Heart right ventricle (tissue), 16 donors: Measurements from ENCODE around the gene ACADS. TPM values are rescaled to one million over a fixed set of nuclear protein-coding genes. Genes with fewer than 3 reads are reported as not detected.

ENCODE experiments used
- ATAC-seq, 8 donors: fragments of 200-7000 bp; cut with Tn5 transposase; one replicate each; pipeline ENCODE4 v1.9.1; 2020; ENCODE audit warnings: mild to moderate bottlenecking in 8 of 8, moderate library complexity in 8 of 8, moderate number of reproducible peaks in 1 of 8
- DNase-seq, 2 donors: peaks; one replicate each; pipeline ENCODE4 v3.0.0-alpha.2; 2020
- H3K27ac ChIP-seq, 10 donors: fragments of 200-600 bp; sonication (generic) in 2 of 10; one replicate each; pipeline versions ENCODE4 v1.5.0 to v1.8.0; 2020 to 2022; ENCODE audit warnings: mild to moderate bottlenecking in 3 of 10
- H3K27me3 ChIP-seq, 7 donors: fragments of 200-600 bp; one replicate each; pipeline ENCODE4 v1.8.0; 2021 to 2022; ENCODE audit warnings: mild to moderate bottlenecking in 2 of 7
- H3K36me3 ChIP-seq, 9 donors: fragments of 200-600 bp; sonication (generic) in 1 of 9; one replicate each; pipeline versions ENCODE4 v1.5.0 to v1.8.0; 2020 to 2022; ENCODE audit warnings: mild to moderate bottlenecking in 2 of 9
- H3K4me1 ChIP-seq, 9 donors: fragments of 200-600 bp; sonication (generic) in 1 of 9; one replicate each; pipeline versions ENCODE4 v1.5.0 to v1.8.0; 2020 to 2022; ENCODE audit warnings: mild to moderate bottlenecking in 4 of 9
- H3K4me3 ChIP-seq, 10 donors: fragments of 200-600 bp; sonication (generic) in 2 of 10; one replicate each; pipeline versions ENCODE4 v1.5.0 to v1.8.0; 2020 to 2022; ENCODE audit warnings: mild to moderate bottlenecking in 7 of 10, moderate library complexity in 2 of 10
- H3K9me3 ChIP-seq, 11 donors: fragments of 200-600 bp in 10 of 11; sonication (generic) in 2 of 11; one replicate each; pipeline versions ENCODE4 v1.5.0 to v1.8.0; 2013 to 2022; ENCODE audit warnings: mild to moderate bottlenecking in 2 of 11, control low read depth in 1 of 11, moderate library complexity in 1 of 11
- CTCF ChIP-seq, 9 donors: fragments of 200-600 bp; sonication (generic) in 2 of 9; IDR thresholded peaks; one replicate each; pipeline versions ENCODE4 v1.5.0 to v1.8.0; 2021 to 2022; ENCODE audit warnings: antibody characterized with exemption in 9 of 9, mild to moderate bottlenecking in 5 of 9, moderate library complexity in 1 of 9
- WGBS, 2 donors: extraction: QIAGEN DNeasy Blood & Tissue Kit; methylation state at CpG; one replicate each; pipeline ENCODE4 v1.1.7; 2013; ENCODE audit warnings: inconsistent platforms in 1 of 2; 5-methylcytosine and 5-hydroxymethylcytosine counted together
- intact Hi-C, 10 donors: fragments of 100-400 bp; cut with DNase I; formaldehyde crosslinking; loops; one replicate each; pipeline versions ENCODE4 v1.11.1 to v1.14.2; 2022
- polyA plus RNA-seq, 2 donors: library from polyadenylated mRNA; stranded (reverse); fragments of 200-250 nt; gene quantifications; one replicate each; pipeline ENCODE4 v1.2.3, GENCODE V29; 2013
- total RNA-seq, 10 donors: library from RNA; stranded (reverse); fragmentation: NEBNext Ultra II Directional in 3 of 10; extraction: Animal tissue kit (Norgen Biotek cat#: 25700) in 3 of 10; gene quantifications; one replicate each; pipeline versions ENCODE4 v1.2.1 to v1.2.4, GENCODE V29; 2021 to 2023
- donor health status: Arrhythmogenic right ventricular cardiomyopathy.
- donor health status: ischemic (EF 13 %, LVEDD 7.1; RV severe dilation, severe dysfunction).
- donor health status: healthy with polysubstance abuse.
- donor health status: DM: no; HTN: yes; CAD: no.
- donor health status: DM: no; HTN: no; CAD: no.
- donor health status: ischemic (EF 25% LVEDD 6.9; RV normal size, moderate dysfunction).
- donor health status: ischemic (EF 25% LVEDD 5.7; RV mildly dilated, moderate dysfunction).
- donor health status: healthy.
- donor health status: DM: yes; HTN: yes; CAD: no.
- donor health status: Ischemic cardiomyopathy.
- donor health status: ischemic (EF 35%, LVEDD 5.7; RV mildly dilated, moderate dysfunction).
- donor health status: nonischemic (EF 11% LVEDD 7.7; RV severe dilation, severe dysfunction).
- donor health status: DM: yes; HTN: yes; CAD: no.
- donor health status: PGD.
- donor health status: ischemic (EF 29% LVEDD 5.4; RV normal size, mild dysfunction).
- donor health status: nonischemic (EF 23%, LVEDD 6.1; RV moderate dilation, normal function).

The ACADS gene
- total and polyA plus RNA-seq, 12 donors, result 64.4 to 119 (median 77.3) TPM

GRCh38 chr12:120775862-120776552, 50.4 kb downstream of the ACADS start:
- Histone ChIP-seq H3K4me3 (no peak overlapping the region), H3K27ac (peak overlapping the region in 4 of 10 donors; percentile 3 to 38 (median 14)), H3K4me1 (peaks cover 4 to 37% (median 20%) of the 10 kb centered on the region in 9 donors), H3K36me3 (peaks cover 0 to 64% (median 0%) of the 10 kb centered on the region in 9 donors), H3K27me3 (no peaks in the 10 kb centered on the region), H3K9me3 (no peaks in the 10 kb centered on the region)
- TF ChIP-seq CTCF (IDR thresholded peaks at IDR 0.05), result no peak
- DNase-seq (no peak), ATAC-seq (peak in 1 of 8 donors; percentile 47)
- intact Hi-C loops, result loop anchor here in 2 of 10 donors (5.0 kb wide), 2 partner anchors 61 to 126 kb away; partner anchors contain the start of gene SPPL3 (in 1 of the 2)
- 84 to 87% methylated on average over 7 of the region's 7 CpGs for WGBS, 2 donors

GRCh38 chr12:120783197-120783596, 57.6 kb downstream of the ACADS start:
- peak in 6 of 8 donors; percentile 38 to 89 (median 70) for ATAC-seq
- H3K36me3 ChIP-seq, result peaks cover 0 to 65% (median 22%) of the 10 kb centered on the region in 9 donors
- H3K27me3 ChIP-seq, result no peaks in the 10 kb centered on the region
- H3K9me3 ChIP-seq, result no peaks in the 10 kb centered on the region
- 59 to 68% methylated on average over 6 of the region's 6 CpGs for WGBS, 2 donors
- no peak for TF ChIP-seq CTCF (IDR thresholded peaks at IDR 0.05)
- peak overlapping the region in 9 of 10 donors; percentile 40 to 84 (median 63) for H3K27ac ChIP-seq
- DNase-seq, result no peak
- intact Hi-C loops, result loop anchor here in 2 of 10 donors (5.0 kb wide), 1 partner anchor 119 kb away; the partner anchor contains the start of gene SPPL3 (in 2 of the 2)
- H3K4me3 ChIP-seq, result peak overlapping the region in 1 of 10 donors; percentile 10
- H3K4me1 ChIP-seq, result peaks cover 0 to 22% (median 8%) of the 10 kb centered on the region in 9 donors

GRCh38 chr12:120784804-120785203, 59.2 kb downstream of the ACADS start:
- Histone ChIP-seq H3K36me3 (peaks cover 0 to 55% (median 22%) of the 10 kb centered on the region in 9 donors), H3K27ac (peak overlapping the region in 2 of 10 donors; percentile 70 to 84), H3K4me3 (no peak overlapping the region), H3K27me3 (no peaks in the 10 kb centered on the region), H3K9me3 (no peaks in the 10 kb centered on the region), H3K4me1 (peaks cover 0 to 35% (median 8%) of the 10 kb centered on the region in 9 donors)
- 93 to 97% methylated on average over 3 of the region's 3 CpGs for WGBS, 2 donors
- ATAC-seq (no peak), DNase-seq (no peak)
- intact Hi-C loops, result loop anchor here in 2 of 10 donors (5.0 kb wide), 1 partner anchor 117 kb away; the partner anchor contains the start of gene SPPL3 (in 2 of the 2)
- TF ChIP-seq CTCF (IDR thresholded peaks at IDR 0.05), result no peak

- TF ChIP-seq CTCF (IDR thresholded peaks at IDR 0.05), result no peak
- Histone ChIP-seq H3K27me3 (no peaks in the 10 kb centered on the region), H3K4me1 (peaks cover 0 to 51% (median 20%) of the 10 kb centered on the region in 9 donors), H3K9me3 (no peaks in the 10 kb centered on the region), H3K27ac (no peak overlapping the region), H3K36me3 (peaks cover 0 to 24% (median 4%) of the 10 kb centered on the region in 9 donors), H3K4me3 (no peak overlapping the region)
- ATAC-seq (peak in 5 of 8 donors; percentile 26 to 71 (median 48)), DNase-seq (no peak)
- intact Hi-C loops, result no loop called here
- 73 to 76% methylated on average over 3 of the region's 3 CpGs for WGBS, 2 donors
These were observed 62.3 kb downstream of the ACADS start for GRCh38 chr12:120787889-120788288.

Other genes with a start within 250 kb of the ACADS start
- gene DYNLL1, start 229.7 kb upstream of the ACADS start, total RNA-seq, result 100 to 1,000 TPM in 9 of 10 donors, 10 to 100 TPM in 1; 94.0 to 227 (median 120) TPM
- 100 to 1,000 TPM; 136 to 352 TPM for gene DYNLL1, start 229.7 kb upstream of the ACADS start, polyA plus RNA-seq
- gene COQ5, start 196.7 kb upstream of the ACADS start, total RNA-seq, result 10 to 100 TPM; 32.0 to 56.0 (median 43.6) TPM
- 10 to 100 TPM; 32.5 to 64.5 TPM for gene COQ5, start 196.7 kb upstream of the ACADS start, polyA plus RNA-seq
- 100 to 1,000 TPM; 228 to 359 (median 271) TPM for gene RNF10, start 191.5 kb upstream of the ACADS start, total RNA-seq
- 100 to 1,000 TPM; 218 to 778 TPM for gene RNF10, start 191.5 kb upstream of the ACADS start, polyA plus RNA-seq
- gene POP5, start 144.4 kb upstream of the ACADS start, total RNA-seq, result 10 to 100 TPM; 21.1 to 49.9 (median 36.9) TPM
- 10 to 100 TPM; 31.7 to 59.6 TPM for gene POP5, start 144.4 kb upstream of the ACADS start, polyA plus RNA-seq
- 1 to 10 TPM; 1.3 to 8.7 (median 3.0) TPM for gene CABP1, start 85.2 kb upstream of the ACADS start, total RNA-seq
- gene CABP1, start 85.2 kb upstream of the ACADS start, polyA plus RNA-seq, result 10 to 100 TPM in 1 of 2 donors, 1 to 10 TPM in 1; 3.3 to 12.0 TPM
- gene MLEC, start 38.7 kb upstream of the ACADS start, total RNA-seq, result 100 to 1,000 TPM in 8 of 10 donors, 10 to 100 TPM in 2; 95.1 to 179 (median 118) TPM
- gene MLEC, start 38.7 kb upstream of the ACADS start, polyA plus RNA-seq, result 10 to 100 TPM; 35.3 to 59.2 TPM
- gene UNC119B, start 15.4 kb upstream of the ACADS start, total RNA-seq, result 10 to 100 TPM in 5 of 10 donors, 1 to 10 TPM in 5; 5.9 to 15.4 (median 9.6) TPM
- 1 to 10 TPM; 5.0 to 9.5 TPM for gene UNC119B, start 15.4 kb upstream of the ACADS start, polyA plus RNA-seq
- gene SPPL3, start 178.5 kb downstream of the ACADS start, total RNA-seq, result 10 to 100 TPM; 26.6 to 45.0 (median 36.2) TPM
- 10 to 100 TPM in 1 of 2 donors, 1 to 10 TPM in 1; 9.7 to 12.3 TPM for gene SPPL3, start 178.5 kb downstream of the ACADS start, polyA plus RNA-seq